ENCODE data around the gene POR.

- no peak for TF ChIP-seq CTCF (conservative IDR thresholded peaks at IDR 0.05; ENCODE audit: low read depth, low read length)
- TF ChIP-seq EZH2 (IDR thresholded peaks at IDR 0.05; ENCODE audit: borderline replicate concordance, low read depth, low read length, poor library complexity, severe bottlenecking), result no peak
Measured at GRCh38 chr7:75961218-75961617, 46.3 kb downstream of the POR start.

Measured in A673 (cell line).